Measurements from ENCODE around the gene BLMH. TPM values are rescaled to one million over a fixed set of nuclear protein-coding genes. Genes with fewer than 3 reads are reported as not detected.

BLMH gene
- total RNA-seq, 4 donors from 2014 or later, result 17.5 to 31.7 (median 27.1) TPM

DNA sequence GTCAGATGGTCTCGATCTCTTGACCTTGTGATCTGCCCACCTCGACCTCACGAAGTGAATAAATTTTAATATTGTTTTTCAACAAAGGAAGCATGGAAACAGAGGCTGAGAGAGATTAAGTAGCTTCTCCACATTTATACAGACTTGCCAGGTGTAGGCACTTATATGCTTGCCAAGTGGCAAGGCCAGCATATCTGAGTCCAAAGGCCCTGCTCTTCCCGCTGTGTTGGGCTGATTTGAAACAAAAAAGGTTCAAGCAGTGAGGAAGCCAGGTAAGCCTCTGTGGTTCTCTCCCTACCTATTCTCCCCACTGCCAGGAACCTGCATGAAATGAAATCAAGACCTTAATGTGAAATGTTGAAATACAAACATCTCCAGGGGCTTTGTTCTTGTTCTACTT, 48.7 kb downstream of the BLMH start:
- no peak for DNase-seq
- Histone ChIP-seq H3K9me3 (no peaks in the 10 kb centered on the region), H3K27me3 (no peaks in the 10 kb centered on the region), H3K4me3 (replicated peaks in 1 of 3) (no peak overlapping the region), H3K36me3 (peaks cover 5 to 8% of the 10 kb centered on the region in 2 donors), H3K27ac (no peak overlapping the region), H3K4me1 (no peaks in the 10 kb centered on the region)
- intact Hi-C loops (cut with DNase I), result no loop called here
- no peak for TF ChIP-seq POLR2A (IDR thresholded peaks at IDR 0.05)
- TF ChIP-seq, protein P1, sequence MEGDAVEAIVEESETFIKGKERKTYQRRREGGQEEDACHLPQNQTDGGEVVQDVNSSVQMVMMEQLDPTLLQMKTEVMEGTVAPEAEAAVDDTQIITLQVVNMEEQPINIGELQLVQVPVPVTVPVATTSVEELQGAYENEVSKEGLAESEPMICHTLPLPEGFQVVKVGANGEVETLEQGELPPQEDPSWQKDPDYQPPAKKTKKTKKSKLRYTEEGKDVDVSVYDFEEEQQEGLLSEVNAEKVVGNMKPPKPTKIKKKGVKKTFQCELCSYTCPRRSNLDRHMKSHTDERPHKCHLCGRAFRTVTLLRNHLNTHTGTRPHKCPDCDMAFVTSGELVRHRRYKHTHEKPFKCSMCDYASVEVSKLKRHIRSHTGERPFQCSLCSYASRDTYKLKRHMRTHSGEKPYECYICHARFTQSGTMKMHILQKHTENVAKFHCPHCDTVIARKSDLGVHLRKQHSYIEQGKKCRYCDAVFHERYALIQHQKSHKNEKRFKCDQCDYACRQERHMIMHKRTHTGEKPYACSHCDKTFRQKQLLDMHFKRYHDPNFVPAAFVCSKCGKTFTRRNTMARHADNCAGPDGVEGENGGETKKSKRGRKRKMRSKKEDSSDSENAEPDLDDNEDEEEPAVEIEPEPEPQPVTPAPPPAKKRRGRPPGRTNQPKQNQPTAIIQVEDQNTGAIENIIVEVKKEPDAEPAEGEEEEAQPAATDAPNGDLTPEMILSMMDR (IDR thresholded peaks at IDR 0.05), result no peak
- 91 to 93% methylated on average over 4 of the region's 4 CpGs for WGBS, 2 donors

DNA sequence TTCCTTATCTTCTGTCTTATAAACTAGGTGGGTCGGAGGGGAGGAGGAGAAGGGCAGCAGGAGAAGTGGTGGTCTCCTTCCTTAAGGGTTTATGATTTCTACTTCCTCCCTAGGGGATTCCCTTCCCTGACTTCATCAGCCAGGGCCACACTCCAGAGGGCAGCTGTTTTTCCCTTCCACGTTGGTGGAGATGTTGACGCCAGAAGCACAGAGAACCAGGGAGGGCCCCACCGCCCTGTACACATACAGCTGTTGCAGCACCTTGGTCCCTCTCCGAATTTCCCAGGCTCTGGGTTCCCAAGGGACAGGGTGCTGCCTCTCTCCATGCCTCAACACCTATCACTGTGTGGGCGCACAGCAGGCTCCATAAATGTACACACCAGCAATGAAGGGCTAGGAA, 50.7 kb downstream of the BLMH start:
- intact Hi-C loops (cut with DNase I), result no loop called here
- no peaks in the 10 kb centered on the region for H3K27me3 ChIP-seq
- H3K4me3 ChIP-seq (replicated peaks in 1 of 3), result no peak overlapping the region
- H3K36me3 ChIP-seq, result no peaks in the 10 kb centered on the region
- no peak for TF ChIP-seq POLR2A (IDR thresholded peaks at IDR 0.05)
- TF ChIP-seq, protein P1 (IDR thresholded peaks at IDR 0.05), result no peak
- no peaks in the 10 kb centered on the region for H3K9me3 ChIP-seq
- no peak for DNase-seq
- H3K4me1 ChIP-seq, result peaks cover 4 to 9% of the 10 kb centered on the region in 2 donors
- WGBS, 2 donors, result 86% methylated on average over 4 to 6 of the region's 6 CpGs
- no peak overlapping the region for H3K27ac ChIP-seq

DNA sequence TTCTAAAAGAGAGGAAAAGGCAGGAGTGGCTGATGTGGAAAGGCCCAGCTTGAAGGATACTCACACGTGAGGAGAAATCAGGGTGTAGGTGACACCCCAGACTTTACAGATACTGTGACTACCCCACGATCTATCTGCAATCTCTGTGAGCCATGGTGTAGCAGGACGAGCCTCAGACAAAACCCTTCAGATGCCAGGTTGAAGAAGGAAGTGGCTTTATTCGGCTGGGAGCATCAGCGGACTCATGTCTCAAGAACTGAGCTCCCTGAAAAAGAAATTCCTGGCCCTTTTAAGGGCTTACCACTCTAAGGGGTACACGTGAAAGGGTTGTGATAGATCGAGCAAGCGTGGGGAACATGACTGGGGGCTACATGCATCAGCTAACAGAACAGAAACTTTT, 51.6 kb downstream of the BLMH start:
- H3K4me3 ChIP-seq (replicated peaks in 1 of 3), result no peak overlapping the region
- H3K9me3 ChIP-seq, result no peaks in the 10 kb centered on the region
- WGBS, 2 donors, result 88 to 92% methylated on average over 8 of the region's 8 CpGs
- H3K27me3 ChIP-seq, result no peaks in the 10 kb centered on the region
- H3K4me1 ChIP-seq, result peaks cover 13 to 18% of the 10 kb centered on the region in 2 donors
- intact Hi-C loops (cut with DNase I), result no loop called here
- no peak overlapping the region for H3K27ac ChIP-seq
- no peaks in the 10 kb centered on the region for H3K36me3 ChIP-seq
- TF ChIP-seq POLR2A (IDR thresholded peaks at IDR 0.05), result no peak
- TF ChIP-seq, protein P1 (IDR thresholded peaks at IDR 0.05), result no peak
- no peak for DNase-seq

DNA sequence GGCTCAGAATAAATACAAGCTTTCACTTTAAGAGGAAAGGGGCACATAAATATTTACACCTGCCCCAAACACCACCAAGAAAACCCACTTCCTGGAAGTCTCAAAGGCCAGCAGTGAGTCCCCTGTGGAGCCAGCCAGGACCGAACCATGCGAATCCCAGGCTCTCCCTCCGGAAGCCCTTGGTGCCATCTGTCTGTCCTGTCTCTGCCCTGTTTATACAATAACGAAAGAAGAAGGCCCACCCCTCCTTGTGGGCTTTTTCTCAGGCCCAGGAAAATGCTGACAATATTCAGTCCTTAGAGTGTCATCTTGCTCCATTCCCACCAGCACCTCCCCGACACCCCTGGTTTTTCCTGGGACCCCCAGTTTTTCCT, 52.7 kb downstream of the BLMH start:
- TF ChIP-seq, protein P1 (IDR thresholded peaks at IDR 0.05), result no peak
- no peak for TF ChIP-seq POLR2A (IDR thresholded peaks at IDR 0.05)
- WGBS, 2 donors, result 82% methylated on average over 5 of the region's 5 CpGs
- DNase-seq, result no peak
- Histone ChIP-seq H3K27me3 (no peaks in the 10 kb centered on the region), H3K9me3 (no peaks in the 10 kb centered on the region), H3K36me3 (no peaks in the 10 kb centered on the region), H3K4me1 (peaks cover 14 to 23% of the 10 kb centered on the region in 2 donors), H3K4me3 (replicated peaks in 1 of 3) (no peak overlapping the region), H3K27ac (no peak overlapping the region)
- intact Hi-C loops (cut with DNase I), result no loop called here

GRCh38 chr17:30238387-30239088, 53.2 kb downstream of the BLMH start:
- no peaks in the 10 kb centered on the region for H3K36me3 ChIP-seq
- no peak overlapping the region for H3K4me3 ChIP-seq (replicated peaks in 1 of 3)
- no peaks in the 10 kb centered on the region for H3K27me3 ChIP-seq
- 45 to 46% methylated on average over 25 to 27 of the region's 27 CpGs for WGBS, 2 donors
- H3K4me1 ChIP-seq, result peaks cover 14 to 23% of the 10 kb centered on the region in 2 donors
- H3K27ac ChIP-seq, result no peak overlapping the region
- H3K9me3 ChIP-seq, result no peaks in the 10 kb centered on the region
- DNase-seq, result peak in 1 of 2 donors; percentile 6
- intact Hi-C loops (cut with DNase I), result no loop called here
- TF ChIP-seq, protein P1 (IDR thresholded peaks at IDR 0.05), result no peak
- TF ChIP-seq POLR2A (IDR thresholded peaks at IDR 0.05), result no peak

Measured in thyroid gland (tissue), 4 donors.